Vagina (tissue), 2 donors: ENCODE results near the gene DRD1. TPM values are rescaled to one million over a fixed set of nuclear protein-coding genes. Genes with fewer than 3 reads are reported as not detected.
"Not testable (repeated sequence)": the region's sequence is repeated elsewhere in the genome, so short reads cannot be mapped to it uniquely, and the experiment has no call there.

Source experiments
- DNase-seq, 2 donors: peaks; one replicate each; pipeline ENCODE4 v3.0.0-alpha.2; 2017; ENCODE audit errors: extremely low spot score in 2 of 2
- H3K27ac ChIP-seq: fragments of 200-600 bp; sonication (generic); one replicate; pipeline ENCODE4 v1.5.1; 2019
- H3K27me3 ChIP-seq: fragments of 200-600 bp; sonication (generic); one replicate; pipeline ENCODE4 v1.5.1; 2019
- H3K36me3 ChIP-seq, 2 donors: fragments of 200-600 bp; sonication (generic); one replicate each; pipeline ENCODE4 v1.5.1; 2017 to 2019
- H3K4me1 ChIP-seq: fragments of 200-600 bp; sonication (generic); one replicate; pipeline ENCODE4 v1.5.1; 2019
- H3K4me3 ChIP-seq, 2 donors: fragments of 200-600 bp; sonication (generic); 1 replicate in 1 of 2; 2 replicates in 1 of 2; pipeline ENCODE4 v1.5.1; 2016 to 2019
- H3K9me3 ChIP-seq: fragments of 200-600 bp; sonication (generic); one replicate; pipeline ENCODE4 v1.5.1; 2019
- POLR2A ChIP-seq, 2 donors: fragments of 450-650 bp; IDR thresholded peaks; one replicate each; pipeline ENCODE4 v1.6.1; 2017; ENCODE audit warnings: antibody characterized with exemption in 2 of 2, mild to moderate bottlenecking in 2 of 2, moderate library complexity in 2 of 2
- POLR2AphosphoS5 ChIP-seq, 2 donors: sonication (generic); formaldehyde crosslinking; IDR thresholded peaks; one replicate each; pipeline ENCODE4 v1.9.0; 2017; ENCODE audit warnings: antibody characterized with exemption in 2 of 2, mild to moderate bottlenecking in 2 of 2, low read depth in 1 of 2; ENCODE audit not compliant: insufficient read depth in 1 of 2
- intact Hi-C: fragments of 100-400 bp; cut with DNase I; formaldehyde crosslinking; loops from one replicate; pipeline ENCODE4 v1.15.1; 2023
- total RNA-seq: library from RNA; depleted of rRNA; stranded (reverse); fragments of >200 nt; gene quantifications from one replicate; pipeline ENCODE4 v1.2.3, GENCODE V29; 2016
- TF ChIP-seq, protein P1 (sequence below), 3 experiments: fragments of 450-650 bp in 2 of 3; fragments of 200-600 bp in 1 of 3; sonication (generic) in 1 of 3; IDR thresholded peaks; one replicate each; pipeline ENCODE4 v1.5.1; 2017 to 2019; ENCODE audit warnings: antibody characterized with exemption in 3 of 3, mild to moderate bottlenecking in 2 of 3, moderate library complexity in 2 of 3

The DRD1 gene
- total RNA-seq, 1 donor from 2014 or later, result not detected

DNA sequence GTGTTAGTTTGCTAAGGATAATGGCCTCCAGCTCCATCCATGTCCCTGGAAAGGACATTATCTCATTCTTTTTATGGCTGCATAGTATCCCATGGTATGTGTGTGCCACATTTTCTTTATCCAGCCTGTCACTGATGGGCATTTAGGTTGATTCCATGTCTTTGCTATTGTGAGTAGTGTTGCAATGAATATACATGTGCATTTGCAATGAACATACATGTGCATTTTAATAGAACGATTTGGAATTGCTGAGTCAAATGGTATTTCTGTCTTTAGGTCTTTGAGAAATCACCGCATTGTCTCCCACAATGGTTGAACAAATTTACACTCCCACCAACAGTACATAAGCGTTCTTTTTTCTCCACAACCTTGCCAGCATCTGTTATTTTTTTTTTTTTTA lies 37.7 kb downstream of the DRD1 start:
- intact Hi-C loops, result no loop called here
- H3K36me3 ChIP-seq, result no peaks in the 10 kb centered on the region
- H3K4me1 ChIP-seq, result no peaks in the 10 kb centered on the region
- TF ChIP-seq, protein P1, sequence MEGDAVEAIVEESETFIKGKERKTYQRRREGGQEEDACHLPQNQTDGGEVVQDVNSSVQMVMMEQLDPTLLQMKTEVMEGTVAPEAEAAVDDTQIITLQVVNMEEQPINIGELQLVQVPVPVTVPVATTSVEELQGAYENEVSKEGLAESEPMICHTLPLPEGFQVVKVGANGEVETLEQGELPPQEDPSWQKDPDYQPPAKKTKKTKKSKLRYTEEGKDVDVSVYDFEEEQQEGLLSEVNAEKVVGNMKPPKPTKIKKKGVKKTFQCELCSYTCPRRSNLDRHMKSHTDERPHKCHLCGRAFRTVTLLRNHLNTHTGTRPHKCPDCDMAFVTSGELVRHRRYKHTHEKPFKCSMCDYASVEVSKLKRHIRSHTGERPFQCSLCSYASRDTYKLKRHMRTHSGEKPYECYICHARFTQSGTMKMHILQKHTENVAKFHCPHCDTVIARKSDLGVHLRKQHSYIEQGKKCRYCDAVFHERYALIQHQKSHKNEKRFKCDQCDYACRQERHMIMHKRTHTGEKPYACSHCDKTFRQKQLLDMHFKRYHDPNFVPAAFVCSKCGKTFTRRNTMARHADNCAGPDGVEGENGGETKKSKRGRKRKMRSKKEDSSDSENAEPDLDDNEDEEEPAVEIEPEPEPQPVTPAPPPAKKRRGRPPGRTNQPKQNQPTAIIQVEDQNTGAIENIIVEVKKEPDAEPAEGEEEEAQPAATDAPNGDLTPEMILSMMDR (IDR thresholded peaks at IDR 0.05), result no peak
- TF ChIP-seq POLR2AphosphoS5 (IDR thresholded peaks at IDR 0.05; ENCODE audit: insufficient read depth in 1 of 2, low read depth in 1 of 2) (no peak), POLR2A (IDR thresholded peaks at IDR 0.05) (no peak)
- no peaks in the 10 kb centered on the region for H3K9me3 ChIP-seq
- DNase-seq, result no peak
- no peaks in the 10 kb centered on the region for H3K27me3 ChIP-seq
- no peak overlapping the region for H3K4me3 ChIP-seq
- H3K27ac ChIP-seq, result no peak overlapping the region

DNA sequence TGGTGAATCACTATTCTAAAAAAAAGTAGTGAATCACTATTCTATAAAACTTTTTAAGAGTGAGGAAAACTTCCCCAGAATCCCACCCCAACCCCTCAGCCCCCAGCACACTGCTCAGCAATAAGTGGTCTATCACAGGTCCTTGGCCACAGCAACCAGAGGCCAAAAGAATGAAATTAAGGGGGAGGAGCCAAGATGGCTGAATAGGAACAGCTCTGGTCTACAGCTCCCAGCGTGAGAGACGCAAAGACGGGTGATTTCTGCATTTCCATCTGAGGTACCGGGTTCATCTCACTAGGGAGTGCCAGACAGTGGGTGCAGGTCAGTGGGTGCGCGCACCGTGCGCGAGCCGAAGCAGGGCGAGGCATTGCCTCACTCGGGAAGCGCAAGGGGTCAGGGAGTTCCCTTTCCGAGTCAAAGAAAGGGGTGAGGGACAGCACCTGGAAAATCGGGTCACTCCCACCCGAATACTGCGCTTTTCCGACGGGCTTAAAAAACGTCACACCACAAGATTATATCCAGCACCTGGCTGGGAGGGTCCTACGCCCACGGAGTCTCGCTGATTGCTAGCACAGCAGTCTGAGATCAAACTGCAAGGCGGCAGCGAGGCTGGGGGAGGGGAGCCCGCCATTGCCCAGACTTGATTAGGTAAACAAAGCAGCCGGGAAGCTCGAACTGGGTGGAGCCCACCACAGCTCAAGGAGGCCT lies 46.2 kb downstream of the DRD1 start:
- H3K27me3 ChIP-seq, H3K4me3 ChIP-seq, H3K4me1 ChIP-seq, H3K36me3 ChIP-seq, H3K9me3 ChIP-seq, H3K27ac ChIP-seq, DNase-seq, intact Hi-C loops: not testable (repeated sequence)

GRCh38 chr5:175395430-175395829 lies 48.6 kb downstream of the DRD1 start:
- H3K36me3 ChIP-seq, H3K27ac ChIP-seq, H3K9me3 ChIP-seq, intact Hi-C loops, DNase-seq, H3K4me3 ChIP-seq, H3K27me3 ChIP-seq, H3K4me1 ChIP-seq: not testable (repeated sequence)

- H3K27ac ChIP-seq, result no peak overlapping the region
- no peaks in the 10 kb centered on the region for H3K36me3 ChIP-seq
- no peaks in the 10 kb centered on the region for H3K9me3 ChIP-seq
- no peak overlapping the region for H3K4me3 ChIP-seq
- no peaks in the 10 kb centered on the region for H3K4me1 ChIP-seq
- DNase-seq, result no peak
- TF ChIP-seq POLR2A (IDR thresholded peaks at IDR 0.05) (no peak), POLR2AphosphoS5 (IDR thresholded peaks at IDR 0.05; ENCODE audit: insufficient read depth in 1 of 2, low read depth in 1 of 2) (no peak)
- TF ChIP-seq, protein P1 (IDR thresholded peaks at IDR 0.05), result no peak
- intact Hi-C loops, result no loop called here
- H3K27me3 ChIP-seq, result no peaks in the 10 kb centered on the region
Measured at GRCh38 chr5:175394601-175395000, 49.4 kb downstream of the DRD1 start.

DNA sequence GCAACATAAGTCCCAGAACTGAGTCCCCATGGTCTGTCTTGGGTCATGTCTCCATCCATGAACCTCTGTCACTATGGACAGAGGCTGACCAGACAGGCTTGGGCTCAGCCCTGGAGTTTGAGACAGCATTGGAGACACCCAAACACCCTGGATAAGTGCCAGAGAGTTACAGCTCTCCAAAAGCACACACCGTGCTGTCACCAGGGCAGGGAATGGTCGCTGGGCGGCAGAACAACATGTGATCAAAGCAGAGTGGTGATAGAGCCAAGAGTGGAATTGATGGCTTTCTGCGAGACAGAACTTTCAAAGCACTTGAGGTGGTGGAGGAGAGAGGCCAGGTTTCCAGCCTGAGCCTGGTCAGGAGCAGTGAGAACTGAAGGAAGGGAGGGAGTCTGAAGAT lies 50.1 kb downstream of the DRD1 start:
- Histone ChIP-seq H3K4me3 (no peak overlapping the region), H3K9me3 (no peaks in the 10 kb centered on the region), H3K36me3 (no peaks in the 10 kb centered on the region), H3K27ac (no peak overlapping the region), H3K4me1 (no peaks in the 10 kb centered on the region), H3K27me3 (no peaks in the 10 kb centered on the region)
- intact Hi-C loops, result no loop called here
- no peak for DNase-seq
- TF ChIP-seq, protein P1 (IDR thresholded peaks at IDR 0.05), result no peak
- no peak for TF ChIP-seq POLR2A (IDR thresholded peaks at IDR 0.05)

DNA sequence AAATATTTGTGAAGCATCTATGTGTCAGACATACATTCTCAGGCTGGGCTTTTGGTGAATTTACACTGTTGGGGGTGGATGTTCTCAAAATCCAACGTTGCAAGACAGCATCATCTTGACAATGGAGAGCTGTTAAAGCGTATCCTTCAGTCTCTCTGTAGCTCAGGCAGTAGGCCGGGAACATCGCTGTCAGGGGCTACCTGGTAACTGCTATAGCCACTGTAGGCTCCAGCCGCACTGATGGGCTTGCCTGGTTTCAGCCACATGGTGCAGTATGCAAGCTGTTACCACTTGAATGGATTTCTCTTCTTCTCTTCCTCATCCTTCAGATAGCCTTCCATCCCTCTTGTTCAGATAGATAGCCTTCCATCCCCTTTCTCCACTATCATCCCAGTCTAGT lies 51.7 kb downstream of the DRD1 start:
- no peak for DNase-seq
- no peak overlapping the region for H3K27ac ChIP-seq
- intact Hi-C loops, result no loop called here
- no peaks in the 10 kb centered on the region for H3K36me3 ChIP-seq
- H3K4me1 ChIP-seq, result no peaks in the 10 kb centered on the region
- no peaks in the 10 kb centered on the region for H3K27me3 ChIP-seq
- no peak overlapping the region for H3K4me3 ChIP-seq
- TF ChIP-seq POLR2A (IDR thresholded peaks at IDR 0.05), result no peak
- no peak for TF ChIP-seq POLR2AphosphoS5 (IDR thresholded peaks at IDR 0.05; ENCODE audit: insufficient read depth in 1 of 2, low read depth in 1 of 2)
- TF ChIP-seq, protein P1 (IDR thresholded peaks at IDR 0.05), result no peak
- no peaks in the 10 kb centered on the region for H3K9me3 ChIP-seq
